HG02970 (cell line): ENCODE measurements around the gene C5orf47.
A peak's percentile ranks its signal among the peaks of the same experiment; 100 is the strongest.

Source experiments
- ATAC-seq: cut with Tn5 transposase; IDR thresholded peaks from one replicate; pipeline ENCODE4 v1.9.1; 2021; ENCODE audit warnings: mild to moderate bottlenecking, moderate library complexity, moderate number of reproducible peaks; ENCODE audit not compliant: unreplicated experiment, low FRiP score

The C5orf47 gene, protein sequence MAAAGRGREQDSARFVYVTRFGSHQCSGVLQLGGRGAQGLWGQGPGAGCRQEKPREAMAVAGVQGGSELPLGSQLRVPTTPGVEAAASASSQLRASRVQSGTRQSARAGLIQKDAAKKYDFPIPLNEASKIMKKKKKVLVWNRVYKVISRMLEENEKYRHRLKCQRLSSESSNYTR

DNA sequence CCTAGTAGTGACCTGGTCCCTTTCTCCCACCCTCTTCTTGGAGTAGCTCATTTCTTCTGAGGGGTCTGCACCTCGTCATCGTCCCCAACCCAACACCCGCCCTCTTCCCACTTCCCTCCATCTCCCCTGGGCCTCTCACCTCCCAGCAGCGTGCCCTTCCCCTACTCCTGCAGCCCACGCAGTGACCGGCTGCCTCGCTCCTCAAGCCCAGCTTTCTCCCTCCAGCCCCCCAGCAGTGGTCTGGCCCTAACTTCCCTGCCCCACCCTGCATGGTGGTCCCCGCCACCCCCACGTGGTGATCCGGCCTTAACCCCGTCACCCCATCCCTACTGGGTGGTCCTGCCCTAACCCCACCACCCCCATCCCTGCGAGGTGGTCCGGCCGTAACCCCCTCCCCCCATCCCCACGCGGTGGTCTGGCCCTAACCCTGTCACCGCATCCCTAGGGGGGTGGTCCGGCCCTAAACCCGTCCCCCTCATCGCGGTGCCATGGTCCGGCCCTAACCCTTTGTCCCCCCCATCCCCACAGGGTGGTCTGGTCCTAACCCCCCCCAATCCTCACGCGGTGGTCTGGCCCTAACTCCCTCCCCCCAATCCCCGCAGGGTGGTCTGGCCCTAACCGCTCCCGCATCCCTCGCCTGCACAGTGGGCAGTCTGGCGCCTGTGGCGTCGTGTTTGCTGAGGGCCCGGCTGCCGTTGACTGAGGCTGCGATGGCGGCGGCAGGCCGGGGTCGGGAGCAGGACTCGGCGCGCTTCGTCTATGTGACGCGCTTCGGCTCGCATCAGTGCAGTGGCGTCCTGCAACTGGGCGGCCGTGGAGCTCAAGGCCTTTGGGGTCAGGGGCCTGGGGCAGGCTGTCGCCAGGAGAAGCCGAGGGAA is at the start of gene C5orf47:
C5orf47 (plus strand) TSS at position 617 of the 878 bp plus-strand sequence; CDS start at position 711, 94 bp downstream.
- no peak for ATAC-seq

GRCh38 chr5:173940269-173940668 is 48.7 kb upstream of the C5orf47 start:
- no peak for ATAC-seq

DNA sequence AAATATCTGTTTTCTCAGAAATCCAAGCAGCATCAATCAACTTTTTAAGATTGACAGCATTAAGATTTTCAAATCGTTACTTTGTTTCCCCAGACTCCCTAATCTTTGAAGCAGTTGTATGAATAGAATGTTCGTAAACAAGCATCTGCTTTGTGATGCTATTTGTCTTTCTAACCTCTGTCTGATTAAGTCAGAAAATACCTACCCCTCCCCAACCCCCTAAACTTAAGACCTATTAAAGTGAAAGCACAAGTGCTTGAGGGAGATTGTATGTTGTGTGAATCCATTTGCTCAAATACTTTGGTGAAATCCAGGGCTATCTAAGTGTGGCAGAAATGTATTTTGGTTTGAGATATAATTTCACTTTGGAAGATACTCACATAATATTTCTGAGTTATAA is 47.9 kb upstream of the C5orf47 start:
- no peak for ATAC-seq

- ATAC-seq = no peak
These were observed 47.1 kb upstream of the C5orf47 start for GRCh38 chr5:173941758-173942401.

GRCh38 chr5:173944511-173944910 is 44.5 kb upstream of the C5orf47 start:
- ATAC-seq = no peak

DNA sequence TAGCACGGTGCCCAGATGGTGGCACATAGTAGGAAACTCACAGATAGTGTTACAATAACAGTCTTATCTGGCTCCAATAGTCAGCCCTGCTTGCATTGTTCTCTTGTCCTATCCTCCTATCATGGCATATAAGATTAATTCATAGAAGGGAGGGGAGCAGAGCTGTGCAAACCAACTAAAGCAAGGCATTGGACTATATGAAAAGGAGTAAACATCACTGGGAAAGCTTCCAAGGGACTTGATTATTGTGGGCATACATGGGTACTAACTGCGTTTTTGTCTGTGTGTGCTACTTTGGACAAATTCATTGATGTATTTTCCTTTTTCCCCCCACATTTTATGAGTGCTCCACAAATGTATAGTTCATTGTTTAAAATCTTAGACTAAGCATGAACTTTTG is 43.8 kb upstream of the C5orf47 start:
- no peak for ATAC-seq

DNA sequence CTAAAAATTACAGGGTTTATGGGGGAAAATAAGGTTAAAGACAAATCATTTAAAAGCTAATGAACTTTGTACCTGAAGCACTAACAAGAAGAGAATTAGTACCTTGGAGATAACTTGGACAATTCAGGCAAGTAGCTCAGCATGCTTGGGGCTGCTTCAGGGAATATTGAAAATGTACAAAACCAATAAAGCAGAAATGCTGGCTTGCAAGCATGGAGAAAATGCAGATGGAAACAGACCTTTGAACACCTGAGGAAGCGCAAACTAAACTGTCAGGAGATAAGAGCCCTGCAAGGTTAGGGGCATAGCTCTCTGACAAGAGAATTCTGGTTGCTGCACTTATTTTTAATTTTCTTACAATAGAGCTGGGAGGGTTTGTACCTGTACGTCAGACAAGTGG is 42.6 kb upstream of the C5orf47 start:
- ATAC-seq = no peak

DNA sequence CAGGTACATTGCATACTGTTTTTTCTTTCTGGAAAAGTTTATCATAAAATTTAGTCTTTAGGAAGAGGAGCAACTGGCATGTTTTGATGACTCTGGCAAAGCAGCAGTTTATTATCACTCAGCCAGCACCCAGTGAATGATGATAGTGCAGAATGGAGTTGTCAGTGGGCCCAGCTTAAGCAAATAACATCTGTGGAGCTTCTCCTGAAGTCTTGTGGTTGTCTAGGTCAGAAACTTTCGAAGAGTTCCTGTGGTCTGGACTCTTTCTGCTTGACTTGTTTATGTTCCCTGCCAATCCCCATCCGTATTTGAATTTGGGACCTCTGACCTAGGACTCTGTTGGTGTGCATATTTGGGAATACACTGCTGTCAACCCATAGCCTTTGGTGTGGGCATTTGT is 38.1 kb upstream of the C5orf47 start:
- ATAC-seq = no peak

- ATAC-seq = no peak
These were observed 35.4 kb upstream of the C5orf47 start for GRCh38 chr5:173953528-173954090.

DNA sequence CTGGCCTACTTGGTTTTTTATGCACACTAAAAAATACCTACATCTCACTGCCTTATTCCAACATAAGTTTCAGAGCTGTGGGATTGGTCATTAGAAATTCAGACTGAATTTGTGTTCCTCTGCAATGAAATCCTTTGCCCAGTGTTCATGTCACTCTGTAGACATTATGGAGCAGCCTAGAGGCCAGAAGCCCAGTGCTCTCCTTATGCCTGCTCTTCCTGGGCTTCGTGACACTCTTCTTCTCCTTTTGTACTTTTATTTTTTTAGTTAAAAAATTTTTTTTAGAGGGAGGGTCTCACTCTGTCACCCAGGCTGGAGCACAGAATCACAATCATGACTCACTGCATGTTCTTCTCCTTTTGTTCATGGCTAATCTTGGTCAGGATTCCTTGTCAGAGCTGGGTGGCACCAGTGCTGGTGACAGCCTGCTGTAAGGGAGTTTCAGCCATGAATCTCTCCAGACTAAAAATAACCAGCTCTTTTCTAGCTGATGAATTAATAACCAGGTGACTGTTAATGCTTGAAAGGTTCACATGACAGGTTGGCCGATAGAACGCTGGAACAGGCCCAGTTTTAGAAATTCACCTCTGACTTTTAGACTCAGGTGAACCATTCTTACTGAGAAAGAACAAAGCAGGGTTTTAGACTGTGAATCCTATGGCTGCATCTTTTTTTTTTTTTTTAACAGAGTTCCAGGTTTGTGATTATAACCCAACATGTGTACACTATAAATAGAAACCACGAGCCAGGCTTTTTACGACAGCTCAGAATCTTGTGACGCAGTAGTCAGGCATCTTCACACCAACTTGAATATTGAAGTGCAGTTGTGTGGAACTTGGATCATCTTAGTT is 34.1 kb upstream of the C5orf47 start:
- ATAC-seq = peak; percentile 51

- no peak for ATAC-seq
These were observed 28.0 kb upstream of the C5orf47 start for GRCh38 chr5:173960986-173961385.

DNA sequence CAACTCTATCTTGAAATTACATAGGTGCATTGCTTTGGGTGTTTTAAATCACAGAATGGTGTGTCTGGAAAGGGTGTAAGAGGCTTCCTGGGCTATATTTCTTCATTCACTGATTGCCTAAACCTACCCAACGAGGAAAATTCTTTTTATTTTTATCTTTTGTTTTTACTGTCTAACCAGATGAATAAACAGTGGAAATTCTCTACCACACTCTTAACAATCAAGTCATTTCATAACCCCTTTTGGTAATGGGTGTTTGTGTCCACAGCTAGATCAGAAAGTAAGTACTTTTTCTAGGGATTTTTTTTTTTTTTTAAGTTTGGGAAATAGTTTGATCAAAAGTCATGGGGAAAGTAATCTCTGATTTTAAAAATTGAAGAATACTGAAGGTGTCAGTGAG is 27.6 kb upstream of the C5orf47 start:
- ATAC-seq = no peak

GRCh38 chr5:173962436-173962972 is 26.5 kb upstream of the C5orf47 start:
- no peak for ATAC-seq

GRCh38 chr5:173963182-173963838 is 25.7 kb upstream of the C5orf47 start:
- ATAC-seq = no peak

GRCh38 chr5:173963867-173964441 is 25.0 kb upstream of the C5orf47 start:
- ATAC-seq = no peak

GRCh38 chr5:173964506-173964905 is 24.5 kb upstream of the C5orf47 start:
- ATAC-seq = no peak

DNA sequence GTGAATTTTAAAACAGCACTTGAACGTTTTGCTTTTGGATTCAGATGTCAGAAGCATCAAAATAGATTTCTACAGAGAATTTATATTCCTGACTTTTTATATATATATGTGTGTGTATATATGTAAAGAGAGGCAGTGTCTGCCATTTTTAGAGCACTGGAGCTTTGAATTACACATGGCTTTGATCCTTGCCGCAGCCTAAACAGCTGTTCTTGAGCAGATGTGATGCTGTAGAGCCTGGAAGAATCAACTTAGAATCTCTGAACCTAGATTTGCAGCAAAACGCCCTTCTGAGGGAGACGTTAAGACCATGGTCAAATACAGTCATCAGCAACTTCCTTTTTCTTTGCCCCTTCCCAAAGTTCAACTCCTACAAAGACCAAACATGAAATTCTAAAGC is 21.7 kb upstream of the C5orf47 start:
- ATAC-seq = no peak

- no peak for ATAC-seq
These were observed 20.7 kb upstream of the C5orf47 start for GRCh38 chr5:173968154-173968797.
